GM12878 (cell line): ENCODE results near the gene SRC. TPM values are rescaled to one million over a fixed set of nuclear protein-coding genes. Genes with fewer than 3 reads are reported as not detected.

Experiments
- ATAC-seq: fragments of 200-7000 bp; cut with Tn5 transposase; 3 replicates; pipeline ENCODE4 v1.9.1; 2020; ENCODE audit warnings: mild to moderate bottlenecking, moderate library complexity
- BruUV-seq: library from RNA; stranded (reverse); fragments of 400-500 nt; replicated peaks from 2 replicates; lab custom pipeline; 2021; lab: Mats Ljungman, UMichigan
- CTCF ChIA-PET: fragments of 300-600 bp; sonication (Branson Sonifier 250); formaldehyde crosslinking; extraction: SDS; loops from one replicate; lab custom pipeline; 2021; ENCODE audit warnings: inconsistent platforms; lab: Yijun Ruan, JAX
- POLR2A ChIA-PET: fragments of 350-600 bp; formaldehyde crosslinking; extraction: SDS; loops from one replicate; lab custom pipeline; 2021; ENCODE audit warnings: inconsistent platforms; lab: Charles Lee
- RAD21 ChIA-PET: fragments of 300-600 bp; sonication (Branson Sonifier 250); formaldehyde crosslinking; loops from one replicate; lab custom pipeline; 2023; ENCODE audit warnings: antibody characterized with exemption; ENCODE audit not compliant: unreplicated experiment; lab: Charles Lee
- SMC1A ChIA-PET: fragments of 300-600 bp; sonication (Branson Sonifier 250); formaldehyde crosslinking; loops from one replicate; lab custom pipeline; 2023; ENCODE audit not compliant: unreplicated experiment, uncharacterized antibody; lab: Charles Lee
- DNase-seq: peaks from one replicate; pipeline ENCODE4 v3.0.0-alpha.2; 2011; ENCODE audit warnings: low read depth, low spot score
- FAIRE-seq: peaks from 3 replicates; lab custom pipeline; 2011; peaks lifted over from hg19 to GRCh38; lab: Jason Lieb, UNC
- H2AFZ ChIP-seq: 2 replicates; pipeline ENCODE4 v1.6.0; 2011; ENCODE audit warnings: low read depth, low read length, control low read depth; ENCODE audit not compliant: control insufficient read depth
- H3K27ac ChIP-seq: 2 replicates; pipeline ENCODE4 v1.5.1; 2011; ENCODE audit warnings: control low read depth; ENCODE audit not compliant: control insufficient read depth, insufficient read depth
- H3K27me3 ChIP-seq, 2 experiments: replicated peaks in 1 of 2; 2 replicates each; pipeline versions ENCODE4 v1.6.0 to v1.6.1; 2011; ENCODE audit warnings: low read length in 1 of 2; ENCODE audit not compliant: control insufficient read depth in 2 of 2, insufficient read depth in 2 of 2
- H3K36me3 ChIP-seq, 2 experiments: 2 replicates each; pipeline ENCODE4 v1.5.1; 2011; ENCODE audit warnings: low read length in 1 of 2; ENCODE audit not compliant: control insufficient read depth in 2 of 2, insufficient read depth in 2 of 2
- H3K4me1 ChIP-seq: 2 replicates; pipeline ENCODE4 v1.6.1; 2011; ENCODE audit warnings: mild to moderate bottlenecking, low read length, moderate library complexity, mixed read lengths; ENCODE audit not compliant: control insufficient read depth, insufficient read depth
- H3K4me2 ChIP-seq: 2 replicates; pipeline ENCODE4 v1.6.0; 2011; ENCODE audit warnings: control low read depth; ENCODE audit not compliant: control insufficient read depth, insufficient read depth
- H3K4me3 ChIP-seq: fragments of 200-600 bp; sonication (generic); 2 replicates; pipeline ENCODE4 v1.5.1; 2016
- H3K79me2 ChIP-seq: 2 replicates; pipeline ENCODE4 v1.6.0; 2011; ENCODE audit warnings: low read length; ENCODE audit not compliant: control insufficient read depth, insufficient read depth
- H3K9ac ChIP-seq: 2 replicates; pipeline ENCODE4 v1.8.0; 2011; ENCODE audit warnings: low read length, control low read depth, mixed read lengths; ENCODE audit not compliant: control insufficient read depth, insufficient read depth
- H3K9me3 ChIP-seq: replicated peaks from 3 replicates; pipeline ENCODE4 v1.5.1; 2011; ENCODE audit warnings: mild to moderate bottlenecking, low read length; ENCODE audit not compliant: control insufficient read depth, insufficient read depth
- H4K20me1 ChIP-seq: 2 replicates; pipeline ENCODE4 v1.6.0; 2011; ENCODE audit not compliant: control insufficient read depth, insufficient read depth
- ASH2L ChIP-seq: fragments of 300-600, 200-600 bp; sonication (generic); IDR thresholded peaks from 2 replicates; pipeline ENCODE4 v1.6.1; 2017; ENCODE audit warnings: low read depth, mild to moderate bottlenecking, borderline replicate concordance
- BCL3 ChIP-seq: IDR thresholded peaks from 2 replicates; pipeline ENCODE4 v1.6.1; 2011; ENCODE audit warnings: borderline replicate concordance, low read depth, mild to moderate bottlenecking, moderate library complexity, low read length; ENCODE audit not compliant: insufficient read depth, poor library complexity, severe bottlenecking
- CREB1 ChIP-seq: IDR thresholded peaks from 2 replicates; pipeline ENCODE4 v1.6.1; 2012; ENCODE audit warnings: low read depth, mild to moderate bottlenecking, inconsistent platforms
- CTCF ChIP-seq, 3 experiments: IDR thresholded peaks in 2 of 3; conservative IDR thresholded peaks in 1 of 3; 2 replicates each; pipeline ENCODE4 v1.5.1; 2011; ENCODE audit warnings: low read depth in 3 of 3, low read length in 3 of 3, mild to moderate bottlenecking in 3 of 3, control low read depth in 2 of 3, moderate library complexity in 2 of 3, inconsistent platforms in 1 of 3, mixed read lengths in 1 of 3; ENCODE audit not compliant: control insufficient read depth in 2 of 3, insufficient read depth in 1 of 3; ENCODE audit errors: extremely low read depth in 1 of 3
- FOXM1 ChIP-seq: IDR thresholded peaks from 2 replicates; pipeline ENCODE4 v1.6.1; 2012; ENCODE audit warnings: low read depth, mild to moderate bottlenecking, inconsistent platforms, low read length, moderate library complexity
- MYB ChIP-seq: fragments of 150-350 bp; IDR thresholded peaks from 2 replicates; pipeline ENCODE4 v1.6.1; 2014; ENCODE audit warnings: mild to moderate bottlenecking, low read depth, low read length, borderline replicate concordance
- RB1 ChIP-seq: fragments of 450-650 bp; formaldehyde crosslinking; IDR thresholded peaks from 2 replicates; pipeline ENCODE4 v1.6.1; 2017; ENCODE audit warnings: mild to moderate bottlenecking, borderline replicate concordance
- SIX5 ChIP-seq: IDR thresholded peaks from 2 replicates; pipeline ENCODE4 v1.6.1; 2011; ENCODE audit warnings: mild to moderate bottlenecking, low read depth, low read length, moderate library complexity; ENCODE audit not compliant: severe bottlenecking
- USF2 ChIP-seq: IDR thresholded peaks from 2 replicates; pipeline ENCODE4 v1.6.1; 2011; ENCODE audit warnings: low read depth, low read length, improper control_type of control experiment, borderline replicate concordance
- WRNIP1 ChIP-seq: IDR thresholded peaks from 2 replicates; pipeline ENCODE4 v1.6.1; 2011; ENCODE audit warnings: low read depth, low read length, improper control_type of control experiment, borderline replicate concordance
- ZBTB11 ChIP-seq: fragments of 450-650 bp; formaldehyde crosslinking; IDR thresholded peaks from 2 replicates; pipeline ENCODE4 v1.5.0; 2022; ENCODE audit warnings: mild to moderate bottlenecking, missing genetic modification characterization
- ZNF24 ChIP-seq: fragments of 450-650 bp; IDR thresholded peaks from 2 replicates; pipeline ENCODE4 v1.6.1; 2017; ENCODE audit warnings: antibody characterized with exemption, mild to moderate bottlenecking
- WGBS: methylation state at CpG from one replicate; pipeline ENCODE4 v1.1.6; 2016; ENCODE audit warnings: low lambda C conversion rate; ENCODE audit not compliant: insufficient replicate concordance, insufficient coverage; ENCODE audit errors: missing lambda C conversion rate; 5-methylcytosine and 5-hydroxymethylcytosine counted together
- in situ Hi-C: fragments of 300-500 bp; cut with MboI; formaldehyde crosslinking; loops from 9 replicates; pipeline ENCODE4 v1.14.3; 2018; ENCODE audit warnings: mixed read lengths
- intact Hi-C: fragments of 100-400 bp; cut with micrococcal nuclease; formaldehyde crosslinking; loops from one replicate; pipeline ENCODE4 v1.14.2; 2022; ENCODE audit not compliant: unreplicated experiment
- polyA plus RNA-seq, 11 experiments: library from polyadenylated mRNA; depleted of rRNA in 4 of 11; unstranded in 6 of 11; stranded (reverse) in 5 of 11; fragments of >200 nt; fragmentation: Nextera tagmentation in 4 of 11; fragmentation: Illumina TruSeq in 1 of 11; extraction: Ambion mirVana in 4 of 11; extraction: Trizol in 1 of 11; gene quantifications; 1 replicate in 1 of 11; 2 replicates in 10 of 11; pipeline versions ENCODE4 v1.2.1 to v1.2.3, GENCODE V29; 2011 to 2016; ENCODE audit warnings: inconsistent platforms in 2 of 11, missing spikeins in 2 of 11, low read depth in 1 of 11
- total RNA-seq, 4 experiments: library from RNA; depleted of rRNA in 3 of 4; stranded (reverse); fragments of >200 nt in 3 of 4; fragmentation: Illumina TruSeq in 1 of 4; extraction: Trizol in 1 of 4; gene quantifications; 2 replicates each; pipeline versions ENCODE4 v1.2.1 to v1.2.3, GENCODE V29; 2013 to 2021

Gene SRC
- total and polyA plus RNA-seq, 10 of the 15 experiments (the other 5 are each of a cell fraction or from before 2014, with no cell fraction given), result 0.60 to 71.3 (median 27.2) TPM

- no peak for TF ChIP-seq CTCF (IDR thresholded peaks at IDR 0.05 in 2 of 3, conservative IDR thresholded peaks at IDR 0.05 in 1 of 3; ENCODE audit: control insufficient read depth in 2 of 3, extremely low read depth in 1 of 3, insufficient read depth in 1 of 3, low read depth in 3 of 3, low read length in 3 of 3)
These were observed 97.0 kb downstream of the SRC start (continued) for GRCh38 chr20:37442986-37443385.

GRCh38 chr20:37443596-37443995, 97.7 kb downstream of the SRC start:
- intact Hi-C loops (no loop called here), in situ Hi-C loops (no loop called here)
- no peak for ATAC-seq
- Histone ChIP-seq H3K4me2 (no peak overlapping the region), H3K36me3 (no peaks in the 10 kb centered on the region), H3K4me1 (no peaks in the 10 kb centered on the region), H3K9ac (no peak overlapping the region), H3K27me3 (peaks cover 0 to 1% of the 10 kb centered on the region in 2 experiments; a peak in 2 of 4 replicates), H2AFZ (no peak overlapping the region), H3K9me3 (no peaks in the 10 kb centered on the region), H3K79me2 (no peaks in the 10 kb centered on the region), H3K27ac (no peak overlapping the region), H3K4me3 (no peak overlapping the region), H4K20me1 (no peaks in the 10 kb centered on the region)
- DNase-seq, result no peak
- ChIA-PET POLR2A (no interaction called here), RAD21 (no interaction called here), SMC1A (no interaction called here), CTCF (no interaction called here)
- no TSS peak for BruUV-seq
- WGBS, result 24% methylated on average over 4 of the region's 4 CpGs
- no peak for FAIRE-seq
- TF ChIP-seq FOXM1 (no peak), USF2 (no peak), WRNIP1 (no peak), RB1 (no peak), MYB (no peak), ZNF24 (no peak), BCL3 (no peak), CREB1 (no peak), ASH2L (no peak), SIX5 (no peak), ZBTB11 (CRISPR knock-in tag) (no peak)
